OCI-LY3 (cell line): Measurements from ENCODE around the gene TH.

Experiments used
- CTCF ChIP-seq: fragments of 200-600, 300-600 bp; sonication (generic); IDR thresholded peaks from 2 replicates; pipeline ENCODE4 v1.5.1; 2014; ENCODE audit warnings: antibody characterized with exemption, low read length, low read depth
- EZH2phosphoT487 ChIP-seq: fragments of 200-600 bp; shearing (Covaris generic); IDR thresholded peaks from 2 replicates; pipeline ENCODE4 v1.6.1; 2018; ENCODE audit warnings: antibody characterized with exemption, mixed run types, low read depth

- TF ChIP-seq CTCF: no peak
- TF ChIP-seq EZH2phosphoT487: no peak
Measured at GRCh38 chr11:2116680-2117079, 54.9 kb downstream of the TH start.
